Measurements from ENCODE around the gene EHD3.
"Not testable (repeated sequence)": the region's sequence is repeated elsewhere in the genome, so short reads cannot be mapped to it uniquely, and the experiment has no call there.

Gene EHD3

DNA sequence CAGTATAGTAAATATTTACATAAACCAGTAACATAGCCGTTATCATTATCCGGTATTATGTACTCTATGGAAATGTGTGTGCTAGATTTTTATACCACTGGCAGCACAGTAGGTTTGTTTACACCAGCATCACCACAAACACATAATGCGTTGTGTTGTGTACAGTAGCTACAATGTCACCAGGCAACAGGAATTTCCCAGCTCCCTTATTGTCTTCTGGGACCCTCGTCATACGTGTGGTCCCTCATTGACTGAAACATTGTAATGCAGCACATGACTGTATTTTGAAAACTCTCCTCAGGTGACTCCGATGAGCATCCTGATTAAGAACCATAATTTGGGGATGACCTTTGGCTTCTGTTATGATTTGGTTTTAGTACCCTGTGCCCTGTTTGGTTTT lies 31.3 kb downstream of the EHD3 start:
- TF ChIP-seq POLR2A (IDR thresholded peaks at IDR 0.05; ENCODE audit: low read length) (no peak), GATA1 (IDR thresholded peaks at IDR 0.05; ENCODE audit: low read depth, low read length) (no peak)
- no peak for DNase-seq

DNA sequence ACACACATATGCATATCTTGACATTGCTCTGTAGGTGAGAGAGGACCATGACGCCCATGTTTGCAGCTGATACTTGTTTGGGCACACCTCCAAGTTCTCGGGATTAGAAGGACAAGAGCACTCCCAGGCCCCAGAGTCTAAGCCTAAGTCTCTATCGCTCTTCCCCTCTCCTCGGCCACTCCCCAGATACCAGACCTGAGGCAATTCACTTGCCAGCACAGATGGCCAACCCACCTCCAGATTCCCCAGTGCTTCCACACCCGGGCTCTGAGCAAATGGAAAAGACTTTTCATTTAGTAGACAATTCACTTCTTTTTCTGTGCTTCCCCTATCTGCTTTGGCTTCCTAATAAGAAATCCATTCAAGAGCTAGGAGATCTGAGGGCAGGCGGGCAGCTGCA lies 32.9 kb downstream of the EHD3 start:
- no peak for DNase-seq
- TF ChIP-seq GATA1 (IDR thresholded peaks at IDR 0.05; ENCODE audit: low read depth, low read length) = no peak

DNA sequence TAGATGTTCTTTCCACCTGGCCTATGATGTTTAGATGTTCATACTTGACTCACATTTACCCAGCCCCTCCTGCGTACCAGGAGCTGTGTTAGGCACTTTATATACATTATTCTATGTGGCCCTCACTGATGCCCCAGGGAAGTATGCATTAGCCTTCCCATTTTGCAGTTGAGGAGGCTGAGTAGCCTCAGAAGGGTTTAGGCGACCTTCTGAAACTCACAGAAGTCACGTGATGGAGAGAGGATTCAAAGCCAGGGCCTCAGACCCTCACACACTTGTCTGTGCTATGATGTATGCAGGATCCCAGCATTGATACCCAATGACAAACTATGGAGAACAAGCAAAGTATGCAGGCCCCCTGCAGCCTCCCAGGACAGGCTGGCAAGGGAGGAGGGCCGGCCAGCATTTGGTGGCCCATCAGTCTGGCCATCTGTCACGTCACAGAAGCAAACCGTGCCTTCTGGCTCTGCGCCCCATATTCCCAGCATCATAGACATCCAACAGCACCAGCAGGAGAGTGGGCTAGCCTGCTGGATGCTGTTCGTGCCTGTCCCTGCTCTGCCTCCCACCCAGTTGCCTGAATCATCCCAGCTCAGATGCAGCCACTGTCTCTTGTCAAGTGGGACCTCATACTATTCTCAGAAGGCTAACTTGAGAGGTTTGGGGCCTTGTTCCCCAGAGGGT lies 33.6 kb downstream of the EHD3 start:
- TF ChIP-seq GATA1 (IDR thresholded peaks at IDR 0.05; ENCODE audit: low read depth, low read length) = no peak
- TF ChIP-seq POLR2A (IDR thresholded peaks at IDR 0.05; ENCODE audit: low read length) = no peak
- no peak for DNase-seq

DNA sequence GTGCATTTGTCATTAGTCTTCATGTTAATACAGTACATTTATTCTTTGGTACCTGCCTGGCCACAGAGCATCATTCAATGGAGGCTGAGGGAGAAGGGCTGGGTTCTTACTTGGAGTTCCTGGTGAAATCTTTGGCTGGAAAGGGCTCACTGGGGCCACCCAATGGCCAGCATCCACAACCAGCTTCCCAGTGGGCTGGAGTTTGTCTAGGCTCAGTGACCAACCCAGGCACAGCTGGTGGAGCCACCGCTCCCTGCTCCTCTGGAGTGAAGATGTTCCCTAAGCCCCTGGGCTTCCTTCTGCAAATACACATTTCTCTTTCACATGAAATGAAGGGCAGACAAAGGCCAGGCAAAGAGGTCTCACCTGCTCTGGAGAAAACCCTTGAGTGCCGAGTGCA lies 34.4 kb downstream of the EHD3 start:
- no peak for TF ChIP-seq GATA1 (IDR thresholded peaks at IDR 0.05; ENCODE audit: low read depth, low read length)
- no peak for TF ChIP-seq POLR2A (IDR thresholded peaks at IDR 0.05; ENCODE audit: low read length)
- no peak for DNase-seq

DNA sequence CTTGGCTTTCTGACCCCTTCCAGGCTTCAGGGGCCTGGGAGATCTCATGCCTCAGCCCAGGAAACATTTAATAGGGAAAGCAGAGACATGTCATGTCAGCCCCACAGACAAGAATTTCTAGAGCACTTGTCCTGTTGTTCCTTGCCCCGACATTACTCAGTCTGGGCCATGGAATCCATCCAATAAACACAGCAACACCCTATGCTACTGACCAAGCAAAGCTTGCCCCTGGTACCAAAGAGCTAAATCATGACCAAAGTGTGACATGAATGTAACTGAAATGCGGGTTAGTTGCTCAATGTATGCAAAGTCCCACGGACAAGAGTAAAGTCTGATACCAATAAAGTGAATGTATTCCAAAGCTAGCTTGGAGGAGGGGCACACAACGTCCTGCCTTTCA lies 35.1 kb downstream of the EHD3 start:
- TF ChIP-seq GATA1 (IDR thresholded peaks at IDR 0.05; ENCODE audit: low read depth, low read length) (no peak), POLR2A (IDR thresholded peaks at IDR 0.05; ENCODE audit: low read length) (no peak)
- no peak for DNase-seq

DNA sequence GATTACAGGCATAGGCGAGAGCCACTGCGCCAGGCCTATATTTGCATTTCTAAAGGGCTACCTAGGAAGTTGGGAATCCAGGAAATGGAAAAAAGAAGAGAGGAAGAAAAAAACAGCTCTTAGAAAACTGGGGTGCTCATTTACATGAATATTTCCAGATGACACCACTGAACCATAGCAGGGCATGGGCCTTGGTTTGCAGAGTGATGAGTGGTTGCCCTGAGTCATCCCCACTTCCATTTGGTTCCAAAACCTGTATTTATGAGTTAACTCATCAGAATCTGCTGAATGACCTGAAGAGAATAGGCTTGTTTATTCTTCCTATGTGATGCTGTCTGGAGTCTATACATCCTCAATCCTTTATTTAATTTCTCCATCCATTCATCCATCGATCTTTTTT lies 36.2 kb downstream of the EHD3 start:
- no peak for DNase-seq
- TF ChIP-seq POLR2A (IDR thresholded peaks at IDR 0.05; ENCODE audit: low read length) = no peak
- TF ChIP-seq GATA1 (IDR thresholded peaks at IDR 0.05; ENCODE audit: low read depth, low read length) = no peak

DNA sequence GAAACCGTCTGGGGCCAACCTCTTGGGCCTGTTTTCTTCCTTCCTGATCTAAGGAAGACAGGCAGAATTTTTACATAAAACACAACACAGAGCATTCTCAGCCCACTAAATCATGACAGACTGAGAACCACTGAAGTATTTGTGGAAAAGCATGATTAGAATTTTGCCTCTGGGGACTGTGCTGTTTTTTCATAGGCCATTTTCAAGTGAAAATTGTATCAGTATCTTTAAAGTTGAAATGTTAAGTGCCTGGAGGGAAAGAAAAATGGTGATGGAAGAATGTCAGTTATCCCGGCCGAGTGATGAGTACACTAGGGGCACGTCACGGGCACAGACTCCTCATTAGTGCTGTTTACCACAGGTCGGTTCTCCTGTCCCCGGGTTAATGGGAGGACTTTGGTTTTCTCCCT lies 36.9 kb downstream of the EHD3 start:
- no peak for DNase-seq
- TF ChIP-seq GATA1 (IDR thresholded peaks at IDR 0.05; ENCODE audit: low read depth, low read length) (no peak), POLR2A (IDR thresholded peaks at IDR 0.05; ENCODE audit: low read length) (no peak)

DNA sequence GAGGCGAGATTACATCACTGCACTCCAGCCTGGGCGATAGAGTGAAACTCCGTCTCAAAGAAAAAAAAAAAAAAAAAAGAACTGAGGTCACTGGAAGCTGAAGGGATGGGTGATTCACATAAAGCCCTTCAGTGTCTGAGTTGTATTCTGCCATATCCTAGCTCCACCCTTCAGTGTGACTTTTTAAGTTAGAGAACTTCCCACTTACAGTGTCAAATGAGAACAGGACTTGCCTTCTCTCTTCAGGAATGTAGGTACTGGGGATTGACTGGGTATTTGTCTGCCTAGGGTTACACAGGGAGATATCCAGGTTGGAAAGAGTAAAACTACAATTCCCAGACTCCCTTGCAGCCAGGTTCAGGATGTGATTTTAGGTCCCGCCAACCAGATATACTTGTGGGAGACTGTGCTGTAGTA lies 37.9 kb downstream of the EHD3 start:
- no peak for TF ChIP-seq POLR2A (IDR thresholded peaks at IDR 0.05; ENCODE audit: low read length)
- no peak for TF ChIP-seq GATA1 (IDR thresholded peaks at IDR 0.05; ENCODE audit: low read depth, low read length)
- no peak for DNase-seq

DNA sequence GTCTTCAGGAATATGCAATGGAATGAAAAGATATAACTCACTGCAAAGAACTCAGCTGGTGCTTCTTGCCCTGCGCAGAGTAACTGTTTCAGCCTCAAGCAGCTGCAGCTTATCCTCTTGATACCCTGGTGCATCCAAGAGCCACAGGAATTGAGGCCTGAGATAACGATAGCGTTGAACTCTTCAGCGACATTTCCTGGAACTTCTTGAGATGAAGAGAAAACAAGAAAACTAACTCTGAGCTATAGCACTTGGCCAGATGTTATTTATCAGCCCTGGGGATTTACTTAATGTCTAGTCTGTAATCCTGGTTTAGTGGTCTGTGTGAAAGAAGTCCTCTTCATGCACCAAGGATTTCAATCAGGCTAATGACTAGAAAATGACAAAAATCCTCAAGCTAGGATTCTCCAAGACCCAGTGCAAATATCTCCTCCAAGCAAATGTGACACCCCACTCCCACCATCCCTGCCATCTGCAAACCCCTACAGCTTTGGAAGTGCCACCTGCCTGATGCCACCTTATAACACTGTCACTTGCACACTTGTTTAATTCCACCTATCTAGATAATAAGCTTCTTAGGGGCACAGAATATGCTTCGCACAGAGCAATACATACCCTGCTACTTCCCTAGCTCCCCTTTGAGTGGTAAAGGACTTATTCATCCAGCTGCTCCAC lies 40.6 kb downstream of the EHD3 start:
- TF ChIP-seq GATA1 (IDR thresholded peaks at IDR 0.05; ENCODE audit: low read depth, low read length) (no peak), POLR2A (IDR thresholded peaks at IDR 0.05; ENCODE audit: low read length) (no peak)
- no peak for DNase-seq

DNA sequence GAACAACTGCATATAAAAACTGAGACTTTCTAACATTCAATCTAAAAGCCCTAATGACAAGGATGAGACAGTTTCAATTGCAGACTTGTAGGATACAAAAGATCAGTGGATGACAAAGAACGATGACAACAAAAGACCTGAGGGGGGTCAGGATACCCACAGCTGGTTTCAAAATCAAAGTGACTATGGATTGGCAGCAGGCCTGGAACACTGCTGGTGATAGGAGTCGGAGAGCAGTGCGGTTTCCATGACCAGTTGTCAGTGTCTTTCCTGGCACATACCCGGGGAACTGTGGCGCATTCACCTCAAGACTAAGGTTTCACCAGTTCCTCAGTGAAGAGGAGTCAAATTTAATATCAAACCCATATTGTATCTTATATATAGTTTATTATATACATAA lies 42.0 kb downstream of the EHD3 start:
- no peak for DNase-seq
- no peak for TF ChIP-seq POLR2A (IDR thresholded peaks at IDR 0.05; ENCODE audit: low read length)
- no peak for TF ChIP-seq GATA1 (IDR thresholded peaks at IDR 0.05; ENCODE audit: low read depth, low read length)

DNA sequence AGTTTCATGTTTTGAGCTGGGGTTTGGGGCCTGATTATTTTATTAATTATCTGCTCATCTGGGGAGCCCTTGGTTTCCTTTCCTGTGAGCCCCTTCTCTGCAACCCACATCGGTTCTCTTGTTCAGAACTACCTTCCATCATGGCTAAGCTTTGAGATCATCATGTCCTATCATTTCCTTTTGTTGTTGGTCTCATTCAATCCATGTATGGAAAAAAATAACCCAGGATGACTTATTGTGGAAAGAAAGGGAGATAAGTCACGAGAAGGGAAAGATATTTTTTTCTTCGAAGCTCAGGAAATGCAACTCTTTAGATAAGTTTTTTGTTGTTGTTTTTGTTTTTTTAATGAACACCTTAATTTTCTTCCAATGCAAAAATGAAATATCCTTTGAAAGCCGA lies 43.7 kb downstream of the EHD3 start:
- TF ChIP-seq POLR2A (IDR thresholded peaks at IDR 0.05; ENCODE audit: low read length) (no peak), GATA1 (IDR thresholded peaks at IDR 0.05; ENCODE audit: low read depth, low read length) (no peak)
- no peak for DNase-seq

DNA sequence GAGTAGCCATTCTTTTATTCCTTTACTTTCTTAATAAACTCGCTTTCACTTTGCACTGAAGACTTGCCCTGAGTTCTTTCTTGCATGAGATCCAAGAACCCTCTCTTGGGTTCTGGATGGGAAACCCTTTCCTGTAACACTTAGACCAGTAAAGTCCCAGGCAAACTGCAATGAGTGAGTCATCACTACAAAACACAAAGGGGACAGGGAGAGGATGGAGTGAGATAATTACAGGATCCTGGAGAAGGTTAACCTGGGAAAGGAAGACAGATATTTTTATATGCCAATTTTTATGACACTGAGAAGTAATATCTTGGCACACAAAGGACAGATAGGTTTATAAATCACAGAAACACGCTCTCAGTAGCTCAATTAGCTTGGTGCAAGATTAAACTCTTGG lies 48.7 kb downstream of the EHD3 start:
- no peak for DNase-seq
- TF ChIP-seq POLR2A (IDR thresholded peaks at IDR 0.05; ENCODE audit: low read length) (no peak), GATA1 (IDR thresholded peaks at IDR 0.05; ENCODE audit: low read depth, low read length) (no peak)

DNA sequence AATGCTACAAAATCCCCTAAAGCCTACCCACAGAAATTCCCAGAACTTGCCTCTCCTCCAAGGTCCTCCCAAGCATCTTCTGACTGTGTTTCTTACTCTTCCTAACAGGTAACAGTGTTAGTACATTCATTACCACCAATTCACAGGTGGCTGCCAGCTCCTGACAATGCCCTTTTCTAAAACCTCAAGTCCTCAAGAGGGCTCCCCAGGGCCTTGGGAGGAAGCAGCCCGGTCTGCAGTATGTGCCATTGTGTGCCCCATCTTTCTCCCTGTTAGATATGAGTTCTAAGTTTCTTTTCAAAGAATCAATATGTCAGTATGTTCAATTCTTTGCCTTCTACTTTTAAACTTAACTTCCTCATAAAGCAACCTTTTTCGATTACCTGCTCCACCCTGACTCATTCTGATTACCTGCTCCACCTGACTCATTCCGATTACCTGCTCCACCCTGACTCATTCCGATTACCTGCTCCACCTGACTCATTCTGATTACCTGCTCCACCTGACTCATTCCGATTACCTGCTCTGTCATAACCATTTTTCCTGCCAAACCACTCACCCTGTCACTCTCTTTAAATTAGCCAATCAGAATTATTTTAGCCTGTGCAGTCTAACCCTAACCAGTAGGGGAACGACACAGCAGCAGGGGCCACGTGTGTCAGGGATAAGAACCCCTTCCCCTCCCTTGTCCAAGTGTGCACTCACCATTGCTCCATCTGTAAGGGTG lies 49.4 kb downstream of the EHD3 start:
- DNase-seq = not testable (repeated sequence)

DNA sequence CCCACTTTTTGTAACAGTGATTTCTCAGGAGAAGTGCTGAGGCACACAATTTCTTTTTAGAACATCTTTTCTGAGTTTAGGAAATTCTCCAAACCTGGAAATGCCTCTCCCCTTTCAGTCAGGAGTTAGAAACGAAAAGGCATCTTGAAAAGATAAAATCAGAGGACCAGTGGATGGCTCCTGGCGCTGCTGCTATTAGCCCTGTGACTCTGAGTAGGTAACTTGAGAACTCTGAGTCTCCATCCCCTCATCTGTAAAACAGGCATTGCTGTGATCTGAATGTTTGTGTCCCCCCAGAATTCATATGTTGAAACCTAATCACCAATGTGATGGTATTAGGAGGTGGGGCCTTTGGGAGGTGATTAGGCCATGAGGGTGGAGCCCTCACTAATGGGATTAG lies 50.2 kb downstream of the EHD3 start:
- TF ChIP-seq GATA1 (IDR thresholded peaks at IDR 0.05; ENCODE audit: low read depth, low read length) (no peak), POLR2A (IDR thresholded peaks at IDR 0.05; ENCODE audit: low read length) (no peak)
- DNase-seq = no peak

DNA sequence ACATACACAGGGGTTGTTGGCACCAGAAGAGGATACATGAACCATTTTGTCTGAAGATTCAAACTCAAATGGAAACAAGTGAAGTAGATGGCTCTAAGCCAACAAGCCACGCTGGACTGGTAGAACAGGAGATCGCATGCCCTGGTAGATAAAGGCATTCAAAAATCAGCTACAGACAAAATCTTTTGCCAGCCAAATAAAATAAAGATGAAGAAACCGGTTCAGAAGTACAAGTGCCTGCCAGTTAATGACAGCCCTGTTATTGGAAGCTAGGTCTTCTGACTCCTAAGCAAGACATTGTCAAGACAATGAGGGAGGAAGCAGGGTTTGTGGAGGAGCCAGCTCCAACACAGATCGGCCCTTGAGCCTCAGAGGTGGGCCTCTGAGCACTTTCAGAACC lies 52.3 kb downstream of the EHD3 start:
- DNase-seq = no peak
- TF ChIP-seq POLR2A (IDR thresholded peaks at IDR 0.05; ENCODE audit: low read length) (no peak), GATA1 (IDR thresholded peaks at IDR 0.05; ENCODE audit: low read depth, low read length) (no peak)
